ENCODE data around the gene PAPPA2.
"Not testable (repeated sequence)": the region's sequence is repeated elsewhere in the genome, so short reads cannot be mapped to it uniquely, and the experiment has no call there.

PAPPA2 gene

DNA sequence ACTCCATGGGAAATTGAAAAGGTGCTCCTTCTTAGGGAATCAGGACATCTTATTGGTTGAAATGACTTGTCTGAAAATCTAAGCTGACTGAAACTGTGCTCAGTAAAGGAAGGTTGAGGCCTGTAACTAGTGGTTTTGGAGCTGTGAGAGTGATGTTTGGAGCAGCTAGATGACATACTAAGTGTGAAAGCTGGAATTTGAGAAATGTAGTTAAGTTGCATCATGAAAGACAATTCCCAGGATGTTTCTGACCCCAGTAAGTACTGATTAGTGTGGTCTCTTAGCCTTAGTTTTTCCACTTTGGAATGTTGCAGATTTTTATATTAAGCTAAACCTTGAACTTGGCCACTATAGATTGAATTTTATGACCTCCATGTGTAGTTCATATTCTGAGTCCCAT, 154.9 kb downstream of the PAPPA2 start:
- Histone ChIP-seq H3K9me3 (ENCODE audit: low read length) (no peaks in the 10 kb centered on the region), H3K27ac (ENCODE audit: low read depth, low read length) (no peak overlapping the region), H3K9ac (ENCODE audit: low read length) (no peak overlapping the region), H3K4me3 (ENCODE audit: low read depth in 1 of 2, low read length in 2 of 2) (no peak overlapping the region), H3K36me3 (ENCODE audit: insufficient read depth, low read length) (no peaks in the 10 kb centered on the region), H3K27me3 (ENCODE audit: control insufficient read depth in 1 of 2, insufficient read depth in 2 of 2, low read length in 2 of 2) (no peaks in the 10 kb centered on the region), H3K4me1 (ENCODE audit: insufficient read depth, low read length) (no peaks in the 10 kb centered on the region)

DNA sequence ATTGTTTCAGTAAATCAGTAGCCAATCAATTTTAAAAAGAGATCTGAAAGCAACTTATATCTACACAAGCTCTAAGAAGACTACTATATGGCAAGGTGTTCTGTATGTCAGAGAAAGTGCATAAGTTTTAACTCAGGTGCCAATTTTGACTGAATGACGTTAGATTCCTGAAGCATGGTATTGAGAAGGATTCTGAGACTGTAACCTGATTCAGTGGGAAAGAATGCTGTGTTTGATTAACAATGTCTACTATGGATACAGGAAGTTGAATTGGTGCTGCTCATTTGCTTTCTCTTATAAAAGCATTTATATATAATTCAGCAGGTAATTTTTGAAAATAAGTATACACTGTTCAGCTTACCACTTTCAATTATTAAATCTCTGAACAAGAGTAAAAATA, 156.3 kb downstream of the PAPPA2 start:
- no peak overlapping the region for H3K27ac ChIP-seq (ENCODE audit: low read depth, low read length)
- no peaks in the 10 kb centered on the region for H3K9me3 ChIP-seq (ENCODE audit: low read length)
- no peak overlapping the region for H3K4me3 ChIP-seq (ENCODE audit: low read depth in 1 of 2, low read length in 2 of 2)
- H3K9ac ChIP-seq (ENCODE audit: low read length), result no peak overlapping the region
- H3K27me3 ChIP-seq (ENCODE audit: control insufficient read depth in 1 of 2, insufficient read depth in 2 of 2, low read length in 2 of 2), result no peaks in the 10 kb centered on the region
- no peaks in the 10 kb centered on the region for H3K36me3 ChIP-seq (ENCODE audit: insufficient read depth, low read length)
- no peaks in the 10 kb centered on the region for H3K4me1 ChIP-seq (ENCODE audit: insufficient read depth, low read length)

- H3K9ac ChIP-seq (ENCODE audit: low read length), result no peak overlapping the region
- H3K4me1 ChIP-seq (ENCODE audit: insufficient read depth, low read length), result no peaks in the 10 kb centered on the region
Measured at GRCh38 chr1:176625365-176625764, 162.4 kb downstream of the PAPPA2 start.

DNA sequence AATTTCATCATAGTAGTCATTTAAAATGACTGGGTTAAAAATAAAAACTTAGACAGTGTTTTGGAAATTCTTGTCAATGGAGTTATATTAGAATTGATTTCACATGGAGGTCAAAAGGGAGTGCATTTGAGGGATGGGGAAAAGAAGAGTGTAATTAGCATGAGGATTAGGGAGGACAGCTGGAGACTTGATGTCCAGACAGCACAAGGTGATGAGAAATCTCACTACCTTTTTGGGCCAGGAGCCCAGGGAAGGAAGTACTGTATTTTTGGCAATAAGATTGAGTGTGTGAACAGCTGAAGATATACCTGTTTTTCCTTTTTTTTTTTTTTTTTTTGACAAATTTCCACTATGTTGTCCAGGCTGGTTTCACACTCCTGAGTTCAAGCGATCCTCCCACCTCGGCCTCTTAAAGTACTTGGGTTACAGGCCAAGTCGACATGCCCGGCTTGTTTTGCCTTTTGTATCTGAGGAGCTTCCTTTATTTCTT, 163.6 kb downstream of the PAPPA2 start:
- Histone ChIP-seq H3K4me3 (ENCODE audit: low read depth in 1 of 2, low read length in 2 of 2) (no peak overlapping the region), H3K27ac (ENCODE audit: low read depth, low read length) (no peak overlapping the region), H3K9ac (ENCODE audit: low read length) (no peak overlapping the region), H3K9me3 (ENCODE audit: low read length) (no peaks in the 10 kb centered on the region), H3K36me3 (ENCODE audit: insufficient read depth, low read length) (no peaks in the 10 kb centered on the region), H3K4me1 (ENCODE audit: insufficient read depth, low read length) (no peaks in the 10 kb centered on the region), H3K27me3 (ENCODE audit: control insufficient read depth in 1 of 2, insufficient read depth in 2 of 2, low read length in 2 of 2) (no peaks in the 10 kb centered on the region)

More at GRCh38 chr1:176625365-176625764, 162.4 kb downstream of the PAPPA2 start:
- no peaks in the 10 kb centered on the region for H3K36me3 ChIP-seq (ENCODE audit: insufficient read depth, low read length)
- H3K27me3 ChIP-seq (ENCODE audit: control insufficient read depth in 1 of 2, insufficient read depth in 2 of 2, low read length in 2 of 2), result no peaks in the 10 kb centered on the region
- H3K27ac ChIP-seq (ENCODE audit: low read depth, low read length), result no peak overlapping the region
- no peak overlapping the region for H3K4me3 ChIP-seq (ENCODE audit: low read depth in 1 of 2, low read length in 2 of 2)
- no peaks in the 10 kb centered on the region for H3K9me3 ChIP-seq (ENCODE audit: low read length)

GRCh38 chr1:176628775-176629174, 165.8 kb downstream of the PAPPA2 start:
- no peak overlapping the region for H3K4me3 ChIP-seq (ENCODE audit: low read depth in 1 of 2, low read length in 2 of 2)
- H3K9ac ChIP-seq (ENCODE audit: low read length), result no peak overlapping the region
- H3K36me3 ChIP-seq (ENCODE audit: insufficient read depth, low read length), result no peaks in the 10 kb centered on the region
- no peaks in the 10 kb centered on the region for H3K9me3 ChIP-seq (ENCODE audit: low read length)
- no peaks in the 10 kb centered on the region for H3K27me3 ChIP-seq (ENCODE audit: control insufficient read depth in 1 of 2, insufficient read depth in 2 of 2, low read length in 2 of 2)
- no peak overlapping the region for H3K27ac ChIP-seq (ENCODE audit: low read depth, low read length)
- no peaks in the 10 kb centered on the region for H3K4me1 ChIP-seq (ENCODE audit: insufficient read depth, low read length)

- H3K9ac ChIP-seq (ENCODE audit: low read length), result not testable (repeated sequence)
Measured at GRCh38 chr1:176634733-176635132, 171.8 kb downstream of the PAPPA2 start.

GRCh38 chr1:176638713-176639526, 175.9 kb downstream of the PAPPA2 start:
- Histone ChIP-seq H3K4me1 (ENCODE audit: insufficient read depth, low read length) (peaks cover 13% of the 10 kb centered on the region), H3K9ac (ENCODE audit: low read length) (no peak overlapping the region), H3K27ac (ENCODE audit: low read depth, low read length) (no peak overlapping the region), H3K27me3 (ENCODE audit: control insufficient read depth in 1 of 2, insufficient read depth in 2 of 2, low read length in 2 of 2) (no peaks in the 10 kb centered on the region), H3K4me3 (ENCODE audit: low read depth in 1 of 2, low read length in 2 of 2) (no peak overlapping the region), H3K36me3 (ENCODE audit: insufficient read depth, low read length) (no peaks in the 10 kb centered on the region), H3K9me3 (ENCODE audit: low read length) (no peaks in the 10 kb centered on the region)

More at GRCh38 chr1:176634733-176635132, 171.8 kb downstream of the PAPPA2 start:
- not testable (repeated sequence) for H3K27ac ChIP-seq (ENCODE audit: low read depth, low read length); H3K9me3 ChIP-seq (ENCODE audit: low read length); H3K36me3 ChIP-seq (ENCODE audit: insufficient read depth, low read length); H3K4me3 ChIP-seq (ENCODE audit: low read depth in 1 of 2, low read length in 2 of 2); H3K27me3 ChIP-seq (ENCODE audit: control insufficient read depth in 1 of 2, insufficient read depth in 2 of 2, low read length in 2 of 2)
- peaks cover 13% of the 10 kb centered on the region for H3K4me1 ChIP-seq (ENCODE audit: insufficient read depth, low read length)

DNA sequence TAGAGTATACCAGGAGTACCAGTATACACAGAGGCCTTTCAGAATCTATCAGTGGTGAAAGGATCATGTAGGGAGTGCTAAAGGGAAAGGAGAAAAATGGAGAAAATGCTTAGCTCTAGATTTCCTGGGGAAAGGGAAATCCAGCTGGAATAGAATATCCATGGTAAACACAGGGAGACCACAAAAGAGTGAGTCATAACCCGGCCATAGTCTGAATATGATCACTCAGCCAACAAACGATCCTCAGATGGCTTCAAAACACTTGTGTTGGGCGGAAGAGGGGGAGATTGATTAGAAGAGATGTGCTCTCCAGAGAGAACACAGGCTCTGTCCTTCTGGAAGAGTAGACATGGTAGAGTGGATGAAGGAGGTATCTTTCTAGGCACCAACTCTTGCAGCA, 180.6 kb downstream of the PAPPA2 start:
- Histone ChIP-seq H3K9me3 (ENCODE audit: low read length) (no peaks in the 10 kb centered on the region), H3K27ac (ENCODE audit: low read depth, low read length) (no peak overlapping the region), H3K4me1 (ENCODE audit: insufficient read depth, low read length) (peaks cover 8% of the 10 kb centered on the region), H3K36me3 (ENCODE audit: insufficient read depth, low read length) (no peaks in the 10 kb centered on the region), H3K4me3 (ENCODE audit: low read depth in 1 of 2, low read length in 2 of 2) (no peak overlapping the region), H3K27me3 (ENCODE audit: control insufficient read depth in 1 of 2, insufficient read depth in 2 of 2, low read length in 2 of 2) (no peaks in the 10 kb centered on the region), H3K9ac (ENCODE audit: low read length) (no peak overlapping the region)

DNA sequence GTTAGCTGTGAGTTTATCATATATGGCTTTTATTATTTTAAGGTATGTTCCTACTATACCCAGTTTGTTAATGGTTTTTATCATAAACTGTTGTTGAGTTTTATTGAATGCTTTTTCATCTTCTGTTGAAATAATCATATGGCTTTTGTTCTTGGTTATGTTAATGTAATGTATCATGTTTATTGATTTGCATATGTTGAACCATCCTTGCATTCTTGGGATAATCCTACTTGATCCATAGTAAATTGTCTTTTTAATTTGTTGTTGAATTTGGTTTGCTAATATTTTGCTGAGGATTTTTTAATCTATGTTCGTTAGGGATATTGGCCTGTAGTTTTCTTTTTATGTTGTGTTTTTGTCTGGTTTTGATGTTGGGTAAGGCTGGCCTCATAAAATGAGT, 185.6 kb downstream of the PAPPA2 start:
- Histone ChIP-seq H3K9me3 (ENCODE audit: low read length) (no peaks in the 10 kb centered on the region), H3K27me3 (ENCODE audit: control insufficient read depth in 1 of 2, insufficient read depth in 2 of 2, low read length in 2 of 2) (no peaks in the 10 kb centered on the region), H3K4me3 (ENCODE audit: low read depth in 1 of 2, low read length in 2 of 2) (no peak overlapping the region), H3K36me3 (ENCODE audit: insufficient read depth, low read length) (no peaks in the 10 kb centered on the region), H3K4me1 (ENCODE audit: insufficient read depth, low read length) (no peaks in the 10 kb centered on the region), H3K27ac (ENCODE audit: low read depth, low read length) (no peak overlapping the region), H3K9ac (ENCODE audit: low read length) (no peak overlapping the region)

GRCh38 chr1:176656257-176656995, 193.5 kb downstream of the PAPPA2 start:
- no peaks in the 10 kb centered on the region for H3K36me3 ChIP-seq (ENCODE audit: insufficient read depth, low read length)
- no peaks in the 10 kb centered on the region for H3K9me3 ChIP-seq (ENCODE audit: low read length)
- no peak overlapping the region for H3K9ac ChIP-seq (ENCODE audit: low read length)
- peaks cover 13% of the 10 kb centered on the region for H3K4me1 ChIP-seq (ENCODE audit: insufficient read depth, low read length)
- H3K27ac ChIP-seq (ENCODE audit: low read depth, low read length), result peak overlapping the region; percentile 59
- H3K27me3 ChIP-seq (ENCODE audit: control insufficient read depth in 1 of 2, insufficient read depth in 2 of 2, low read length in 2 of 2), result no peaks in the 10 kb centered on the region
- H3K4me3 ChIP-seq (ENCODE audit: low read depth in 1 of 2, low read length in 2 of 2), result no peak overlapping the region

GRCh38 chr1:176669782-176670181, 206.8 kb downstream of the PAPPA2 start:
- H3K27me3 ChIP-seq (ENCODE audit: control insufficient read depth in 1 of 2, insufficient read depth in 2 of 2, low read length in 2 of 2), result no peaks in the 10 kb centered on the region
- no peak overlapping the region for H3K9ac ChIP-seq (ENCODE audit: low read length)
- no peak overlapping the region for H3K4me3 ChIP-seq (ENCODE audit: low read depth in 1 of 2, low read length in 2 of 2)
- H3K36me3 ChIP-seq (ENCODE audit: insufficient read depth, low read length), result no peaks in the 10 kb centered on the region
- peaks cover 4% of the 10 kb centered on the region for H3K4me1 ChIP-seq (ENCODE audit: insufficient read depth, low read length)
- H3K9me3 ChIP-seq (ENCODE audit: low read length), result no peaks in the 10 kb centered on the region
- no peak overlapping the region for H3K27ac ChIP-seq (ENCODE audit: low read depth, low read length)

Data from muscle layer of colon (tissue), 2 donors.